GM18909 (cell line): Measurements from ENCODE around the gene WWC2.

Experiments used
- ATAC-seq: cut with Tn5 transposase; IDR thresholded peaks from one replicate; pipeline ENCODE4 v1.9.1; 2021; ENCODE audit warnings: mild to moderate bottlenecking; ENCODE audit not compliant: unreplicated experiment, poor library complexity

Gene WWC2

GRCh38 chr4:183364025-183364424 is 265.0 kb downstream of the WWC2 start:
- ATAC-seq: no peak

- no peak for ATAC-seq
Observed at GRCh38 chr4:183366206-183366835, 267.3 kb downstream of the WWC2 start.

GRCh38 chr4:183369073-183369472 is 270.0 kb downstream of the WWC2 start:
- no peak for ATAC-seq
